NCI-H2171 treated with DMSO at 0.1 percent for 48 hours (cell line): ENCODE measurements around the gene WIZ.
A peak's percentile ranks its signal among the peaks of the same experiment; 100 is the strongest.
"Not testable (repeated sequence)": the region's sequence is repeated elsewhere in the genome, so short reads cannot be mapped to it uniquely, and the experiment has no call there.

Experiments used
- DNase-seq: peaks from one replicate; lab custom pipeline; 2025; lab: John Stamatoyannopoulos, UW

Gene WIZ

GRCh38 chr19:15402411-15403150 lies 47.2 kb downstream of the WIZ start:
- no peak for DNase-seq

- DNase-seq, result no peak
Observed at GRCh38 chr19:15401397-15401710, 48.4 kb downstream of the WIZ start.

DNA sequence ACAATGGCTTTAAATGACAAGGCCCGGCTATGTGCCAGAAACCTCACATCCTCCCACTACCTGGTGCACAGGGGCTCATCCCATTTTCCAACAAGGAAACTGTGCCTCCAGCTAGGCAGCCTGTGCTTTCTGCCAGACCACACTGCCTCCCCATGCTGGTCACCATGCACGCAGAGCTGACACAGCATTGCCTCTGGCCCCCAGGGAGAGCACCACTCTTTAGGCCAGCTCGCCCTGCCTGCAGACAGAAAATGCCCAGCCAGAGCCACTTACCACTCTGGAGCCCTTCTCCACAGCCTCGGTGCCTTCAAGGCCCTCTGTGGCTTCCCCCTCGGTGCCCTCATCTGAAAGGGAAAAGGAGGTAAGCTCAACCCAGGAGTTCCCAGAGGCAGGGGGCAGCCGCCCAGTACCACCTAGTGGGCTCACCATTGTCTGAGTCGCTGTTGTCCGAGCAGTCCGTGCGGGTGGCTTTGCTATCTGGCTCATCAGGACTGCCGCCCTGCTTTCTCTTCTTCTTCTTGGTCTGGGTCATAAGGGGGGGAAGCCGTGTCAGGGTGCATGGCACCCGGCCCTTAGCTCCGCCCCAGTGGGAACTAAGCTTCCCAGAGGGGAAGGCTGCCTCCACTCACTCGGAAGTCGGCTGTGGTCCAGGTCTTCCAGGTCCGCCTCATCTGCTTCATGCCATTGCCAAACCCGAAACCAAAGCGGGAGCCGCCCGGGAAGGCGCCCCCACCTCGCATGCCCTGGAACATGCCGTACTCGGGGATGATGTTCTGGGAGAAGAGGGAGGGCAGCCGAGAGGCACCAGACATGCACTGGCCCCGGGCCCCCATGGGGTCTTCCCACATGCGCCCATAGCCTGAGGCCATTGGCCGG lies 49.0 kb downstream of the WIZ start:
- DNase-seq, result no peak

GRCh38 chr19:15399635-15400034 lies 50.1 kb downstream of the WIZ start:
- DNase-seq, result no peak

GRCh38 chr19:15399234-15399515 lies 50.6 kb downstream of the WIZ start:
- no peak for DNase-seq

GRCh38 chr19:15398501-15399233 lies 51.1 kb downstream of the WIZ start:
- no peak for DNase-seq

DNA sequence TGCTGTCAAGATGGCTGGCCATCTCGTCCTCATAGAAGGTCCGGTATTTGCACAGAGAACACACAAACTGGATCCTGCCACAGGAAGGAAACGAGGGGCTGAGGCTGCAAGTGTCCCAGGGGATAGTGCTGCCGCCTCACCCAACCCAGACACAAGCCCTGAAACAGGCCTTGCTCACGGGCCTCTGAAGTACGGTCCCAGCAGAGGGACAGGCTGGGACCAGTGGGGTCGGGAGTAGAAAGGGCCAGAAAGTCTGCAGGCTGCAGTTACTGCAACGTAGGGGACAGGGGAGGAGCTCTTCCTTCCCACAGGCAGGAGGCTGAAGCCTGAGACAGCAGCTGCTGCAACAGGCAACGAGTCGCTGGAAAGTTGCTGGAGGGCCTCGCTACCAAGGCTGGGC lies 52.0 kb downstream of the WIZ start:
- no peak for DNase-seq

GRCh38 chr19:15397236-15397635 lies 52.5 kb downstream of the WIZ start:
- no peak for DNase-seq

DNA sequence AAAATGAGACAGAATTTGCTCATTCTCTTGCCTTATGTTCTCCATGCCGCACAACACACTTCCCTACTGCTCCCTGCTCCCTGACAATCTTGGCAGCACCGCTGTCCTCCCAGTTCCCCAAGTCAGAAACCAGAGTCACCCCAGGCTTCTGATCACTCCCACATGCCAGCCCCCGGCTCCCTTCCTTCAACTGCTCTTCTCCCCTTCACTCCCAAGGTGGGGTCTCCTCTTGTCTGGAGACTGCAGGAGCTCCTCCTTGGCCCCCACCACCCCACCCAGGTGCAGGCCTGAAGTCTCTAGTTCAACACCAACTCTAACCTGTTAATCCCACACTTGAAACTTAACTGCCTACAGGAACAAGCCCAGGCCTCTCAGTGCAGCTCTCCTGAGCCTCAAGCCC lies 53.3 kb downstream of the WIZ start:
- no peak for DNase-seq

GRCh38 chr19:15395251-15395650 lies 54.5 kb downstream of the WIZ start:
- not testable (repeated sequence) for DNase-seq

GRCh38 chr19:15394426-15394825 lies 55.3 kb downstream of the WIZ start:
- DNase-seq, result no peak

DNA sequence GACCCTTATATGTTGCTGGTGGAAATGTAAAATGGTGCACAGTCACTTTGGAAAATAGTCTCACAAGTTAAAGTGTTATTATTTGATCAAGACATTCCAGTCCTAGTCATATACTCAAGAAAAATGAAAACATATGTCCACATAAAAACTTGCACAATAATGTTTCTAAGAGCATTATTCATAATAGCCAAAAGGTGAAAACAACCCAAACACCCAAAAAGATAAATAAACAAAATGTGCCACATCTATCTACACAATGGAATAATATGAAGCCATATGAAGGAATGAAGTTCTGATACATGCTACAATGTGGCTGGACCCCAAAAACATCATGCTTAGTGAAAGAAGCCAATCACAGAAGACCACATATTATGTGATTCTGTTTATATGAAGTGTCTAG lies 55.8 kb downstream of the WIZ start:
- no peak for DNase-seq

- DNase-seq, result no peak
Observed at GRCh38 chr19:15390814-15391213, 58.9 kb downstream of the WIZ start.

- no peak for DNase-seq
Observed at GRCh38 chr19:15381864-15382263, 67.9 kb downstream of the WIZ start.

DNA sequence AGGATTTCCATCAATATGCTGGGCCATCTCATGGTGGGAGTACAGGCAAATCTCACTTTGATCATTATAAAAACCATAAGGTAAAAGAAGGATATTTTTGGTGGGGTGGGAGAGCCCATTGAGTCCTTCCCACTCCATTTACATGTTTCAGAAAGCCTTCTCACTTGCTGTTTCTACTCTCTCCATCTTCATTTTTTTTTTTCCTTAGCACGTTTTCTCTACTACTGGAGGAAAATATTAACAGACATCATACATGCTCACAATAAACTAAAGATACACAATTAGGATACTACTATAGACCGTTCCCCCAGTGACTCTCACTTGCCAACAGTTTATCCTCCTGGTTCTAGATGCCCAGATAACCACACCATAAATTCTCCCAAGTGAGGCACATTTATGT lies 68.3 kb downstream of the WIZ start:
- DNase-seq, result no peak

DNA sequence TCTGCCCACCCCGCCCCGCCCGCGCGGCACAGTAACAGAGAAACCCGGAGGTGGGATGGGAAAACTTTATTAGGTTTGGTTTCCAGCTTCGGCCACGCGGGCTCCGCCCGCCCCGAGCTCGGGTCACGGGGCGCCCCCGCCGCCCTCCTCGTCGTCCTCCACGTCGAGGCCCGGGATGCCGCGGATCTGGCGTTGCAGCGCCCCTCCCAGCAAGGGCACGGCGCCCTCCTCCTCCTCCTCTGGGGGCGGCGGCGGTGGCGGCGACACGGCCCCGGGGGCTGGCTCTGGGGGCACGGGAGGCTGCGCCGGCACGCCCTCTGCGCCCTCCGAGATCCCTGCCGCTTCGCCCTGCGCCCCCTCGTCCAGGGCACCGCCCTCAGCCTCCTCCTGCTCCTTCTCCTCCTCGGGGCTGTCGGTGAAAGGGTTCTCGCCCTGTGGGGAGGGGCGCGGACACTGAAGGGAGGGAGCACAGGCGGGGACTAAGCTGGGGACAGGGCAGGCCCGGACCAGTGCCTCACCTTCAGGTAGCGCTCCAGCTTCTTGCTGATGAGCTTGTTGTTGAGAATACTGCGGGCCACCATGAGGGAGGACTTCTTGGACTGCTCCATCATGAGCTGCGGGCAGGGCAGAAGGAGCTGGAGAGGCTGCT lies 69.6 kb downstream of the WIZ start:
- DNase-seq, result peak; percentile 60

- peak; percentile 97 for DNase-seq
Observed at GRCh38 chr19:15379083-15379998, 70.4 kb downstream of the WIZ start, which contains the start of gene AKAP8. Gene AKAP8 (minus strand): TSS chr19:15379787. CDS start chr19:15379731, 56 bp downstream.

DNA sequence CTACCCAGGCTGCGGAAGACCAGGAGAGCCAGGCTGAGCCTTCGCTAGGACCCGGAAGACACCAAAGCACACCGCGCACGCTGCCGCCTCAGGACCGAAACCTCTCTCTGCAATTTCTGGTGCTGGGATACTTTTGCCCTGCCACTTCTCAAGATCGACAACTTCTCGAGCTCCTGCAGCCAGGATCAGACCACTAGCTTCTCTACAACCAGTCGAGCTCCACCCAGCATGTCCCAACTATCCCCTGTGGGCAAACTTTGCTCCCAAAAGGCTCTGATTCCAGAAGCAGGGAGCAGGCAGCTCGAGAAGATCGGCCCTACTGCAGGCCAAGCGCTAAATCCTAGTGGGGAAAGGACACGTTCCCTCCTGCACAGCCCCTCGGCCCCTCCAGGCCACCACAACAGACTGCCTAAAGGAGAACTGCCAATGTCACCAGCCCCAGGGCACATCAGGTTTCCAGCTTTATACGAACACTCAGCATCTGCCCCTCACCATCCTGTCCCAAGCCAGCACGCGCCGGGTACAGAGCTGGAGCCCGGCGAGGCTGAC lies 71.1 kb downstream of the WIZ start:
- DNase-seq, result peak; percentile 51

DNA sequence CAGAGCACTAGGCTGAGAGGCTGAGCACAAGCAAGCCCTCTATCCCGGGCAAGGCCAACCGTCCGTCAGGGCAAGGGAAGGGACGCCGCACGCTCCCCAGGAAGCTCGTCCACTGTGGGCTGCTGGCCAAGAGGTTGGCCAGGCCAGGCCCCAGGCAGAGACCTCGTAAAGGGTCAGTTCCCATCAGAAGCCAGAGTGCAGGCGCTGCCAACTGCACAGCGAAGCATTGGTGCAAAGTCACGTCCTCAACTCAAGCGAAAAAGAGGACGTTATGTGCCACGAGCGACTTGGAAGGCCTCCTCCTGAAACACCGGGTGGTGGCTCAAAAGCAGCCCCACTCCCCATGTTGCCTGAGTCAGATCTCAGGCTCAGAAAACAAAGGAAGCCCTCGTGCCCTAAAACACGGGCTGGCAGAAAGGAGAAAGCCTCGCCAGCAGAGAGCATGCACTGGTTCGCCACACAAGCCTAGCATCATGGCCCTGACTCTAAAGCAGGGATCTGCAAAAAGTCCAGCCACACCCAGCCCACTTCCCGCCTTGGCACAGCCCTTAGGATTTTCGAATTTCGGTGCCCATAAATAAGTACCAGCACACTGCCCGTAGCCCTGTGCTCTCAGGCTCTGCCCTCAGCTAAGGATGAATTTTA lies 74.8 kb downstream of the WIZ start:
- DNase-seq, result no peak

DNA sequence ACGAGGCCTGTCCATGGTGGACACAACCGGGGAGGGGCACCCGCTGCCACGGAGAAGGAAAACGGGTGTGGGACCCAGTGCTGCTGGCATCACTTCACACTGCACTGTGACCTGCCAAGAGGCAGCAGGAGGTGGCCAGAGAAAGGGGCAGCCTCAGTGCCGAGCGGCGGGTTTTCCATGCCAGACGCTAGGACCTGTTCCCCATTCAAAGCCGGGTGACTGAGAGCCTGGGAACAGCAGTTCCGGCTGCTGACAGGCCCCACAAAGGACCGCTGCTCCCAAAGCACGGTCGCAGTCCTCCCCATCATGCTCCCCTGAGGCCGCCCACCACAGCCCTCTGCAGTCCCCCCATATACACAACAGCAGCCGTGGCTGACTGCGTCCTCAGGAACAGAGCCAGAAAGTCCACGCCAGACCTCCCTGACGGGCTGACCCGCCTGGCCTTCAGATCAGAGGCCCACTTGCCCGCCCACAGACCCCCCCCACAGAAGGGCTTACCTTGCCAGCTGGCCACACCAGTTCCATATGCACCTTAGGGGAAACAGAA lies 75.6 kb downstream of the WIZ start:
- no peak for DNase-seq
